CD4-positive, alpha-beta T cell treated with Interleukin-1 beta for 1 hour (primary cell): ENCODE measurements around the gene CARTPT.

Source experiments
- DNase-seq, 2 donors: peaks; one replicate each; pipeline ENCODE4 v3.0.0-alpha.2; 2020 to 2022

CARTPT gene

GRCh38 chr5:71719063-71719964 is at the start of gene CARTPT:
CARTPT (plus strand) TSS chr5:71719275; CDS start chr5:71719294, 19 bp downstream.
- DNase-seq: no peak

- no peak for DNase-seq
Measured at GRCh38 chr5:71677977-71678376, 41.1 kb upstream of the CARTPT start.

- DNase-seq: no peak
Measured at GRCh38 chr5:71679714-71680113, 39.4 kb upstream of the CARTPT start.

GRCh38 chr5:71680510-71680909 is 38.6 kb upstream of the CARTPT start:
- no peak for DNase-seq

DNA sequence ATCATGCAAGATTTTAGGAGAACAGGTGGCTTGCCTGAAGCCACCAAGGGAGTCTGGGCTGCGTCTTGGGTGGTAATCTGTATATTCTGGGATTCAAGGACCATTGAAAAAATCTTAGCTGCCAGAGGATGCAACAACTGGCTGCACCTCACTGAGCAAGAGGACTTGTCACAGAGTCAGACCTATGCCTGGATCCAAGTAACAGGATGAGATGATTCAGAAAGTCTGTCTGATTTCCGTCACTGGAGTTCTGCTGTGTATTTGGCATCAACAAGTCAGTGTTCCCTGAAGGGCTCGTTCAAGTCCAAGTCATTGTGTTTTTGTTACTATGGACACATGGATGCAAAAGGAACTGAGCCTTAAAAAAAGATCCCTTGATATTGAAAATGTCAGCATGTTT is 37.8 kb upstream of the CARTPT start:
- DNase-seq: no peak

- no peak for DNase-seq
Measured at GRCh38 chr5:71684309-71684708, 34.8 kb upstream of the CARTPT start.

DNA sequence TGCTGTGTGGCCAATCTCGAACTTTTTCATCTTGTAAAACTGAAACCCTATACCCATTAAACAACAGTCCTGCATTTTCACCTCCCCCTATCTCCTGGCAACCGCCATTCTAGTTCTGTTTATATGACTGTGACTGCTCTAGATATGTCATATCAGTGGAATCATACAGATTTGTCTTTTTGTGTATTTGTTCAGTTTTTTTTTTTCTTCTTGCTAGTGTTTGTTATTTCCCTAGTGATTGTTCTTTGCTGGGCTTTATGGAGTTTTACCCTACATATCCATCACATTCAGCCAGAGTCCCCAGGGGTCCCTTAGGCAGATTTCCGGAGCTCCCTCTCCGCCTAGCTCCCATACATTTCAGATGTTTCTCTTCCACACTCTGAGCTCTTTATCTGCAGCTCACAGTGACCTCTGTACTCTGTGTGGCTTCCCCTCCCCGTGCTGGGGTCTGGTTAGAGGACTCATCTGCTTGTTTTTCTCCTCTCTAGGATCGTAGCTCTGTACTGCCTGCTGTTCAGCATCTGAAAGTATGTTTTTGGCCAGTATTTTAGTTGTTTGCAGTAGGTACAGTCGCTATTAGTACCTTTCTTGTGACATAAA is 25.1 kb upstream of the CARTPT start:
- DNase-seq: no peak

- no peak for DNase-seq
Measured at GRCh38 chr5:71695071-71695470, 24.0 kb upstream of the CARTPT start.

DNA sequence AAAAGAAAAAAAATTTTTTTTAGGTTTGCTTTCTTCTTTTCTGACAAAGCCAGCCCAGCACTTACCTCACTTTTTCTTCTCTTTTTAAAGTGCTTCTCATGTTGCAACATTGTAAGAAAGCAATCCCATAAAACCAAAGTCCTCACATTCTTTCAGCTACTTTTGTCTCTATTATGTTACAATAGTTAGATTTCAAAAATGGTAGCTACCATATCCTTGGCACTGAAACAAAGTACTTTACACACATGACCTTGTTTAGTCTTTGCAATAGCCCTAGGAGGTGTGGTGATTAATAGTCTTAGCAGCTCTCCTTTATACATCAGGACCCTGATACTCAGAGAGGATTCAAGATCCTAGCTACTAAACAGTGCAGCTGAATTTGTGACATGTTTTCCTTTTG is 23.5 kb upstream of the CARTPT start:
- no peak for DNase-seq

DNA sequence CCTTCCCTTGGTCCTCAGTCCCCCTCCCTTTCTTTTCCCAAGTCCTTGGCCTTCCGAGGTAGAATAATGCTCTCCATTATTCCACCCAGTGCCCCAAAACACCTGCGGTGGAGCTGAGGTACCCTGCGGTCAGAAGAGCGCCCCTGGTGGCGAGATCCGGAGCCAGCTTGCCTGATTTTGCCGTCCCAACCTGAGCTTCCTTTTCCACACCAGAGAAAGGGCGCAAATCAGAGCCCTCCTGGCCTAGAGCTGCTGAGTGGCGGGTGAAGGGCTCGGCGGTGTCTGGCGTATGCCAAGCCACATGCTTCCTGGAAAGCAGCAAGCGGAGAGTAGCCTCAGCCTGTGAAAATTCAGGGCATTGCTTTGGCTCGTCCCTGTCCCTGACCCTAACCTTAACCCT is 21.1 kb upstream of the CARTPT start:
- DNase-seq: no peak

- no peak for DNase-seq
Measured at GRCh38 chr5:71699233-71699632, 19.8 kb upstream of the CARTPT start.

GRCh38 chr5:71699751-71700150 is 19.3 kb upstream of the CARTPT start:
- no peak for DNase-seq

DNA sequence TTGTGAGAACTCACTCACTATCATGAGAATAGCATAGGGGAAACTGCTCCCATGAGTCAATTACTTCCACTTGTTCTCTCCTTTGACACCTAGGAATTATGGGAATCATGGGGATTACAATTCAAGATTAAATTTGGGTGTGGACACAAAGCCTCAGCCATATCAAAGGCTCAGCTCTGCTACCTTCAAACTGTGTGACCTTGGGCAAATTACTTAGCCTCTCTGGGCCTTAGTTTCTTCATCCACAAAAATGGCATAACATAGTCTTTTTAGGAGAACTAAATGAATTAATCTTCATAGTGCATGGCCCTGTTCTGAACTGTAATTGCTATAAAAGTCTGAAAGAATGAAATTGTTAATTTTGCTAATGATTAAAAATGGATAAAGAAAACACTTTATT is 18.3 kb upstream of the CARTPT start:
- DNase-seq: no peak

- DNase-seq: no peak
Measured at GRCh38 chr5:71701407-71701806, 17.7 kb upstream of the CARTPT start.

GRCh38 chr5:71703941-71704340 is 15.1 kb upstream of the CARTPT start:
- DNase-seq: no peak

GRCh38 chr5:71705421-71705820 is 13.7 kb upstream of the CARTPT start:
- no peak for DNase-seq

DNA sequence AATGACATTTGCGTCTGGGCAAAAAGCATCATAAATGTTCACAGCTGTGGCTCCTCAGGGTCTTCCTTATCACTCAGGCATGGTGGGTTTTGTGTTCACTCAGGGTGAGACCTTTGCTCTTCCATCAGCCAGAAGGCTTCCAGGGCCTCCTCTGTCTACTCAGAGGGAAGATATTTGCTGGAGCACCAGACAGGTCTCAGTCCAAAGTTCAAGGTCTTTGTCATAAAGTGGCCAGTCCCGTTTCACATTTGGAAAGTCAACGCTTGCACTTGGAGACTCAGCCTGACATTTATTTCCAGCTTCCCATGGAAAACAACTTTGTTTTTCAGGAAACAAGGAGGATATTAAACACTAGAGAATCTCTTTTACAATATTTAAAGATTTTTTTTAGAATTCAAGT is 12.2 kb upstream of the CARTPT start:
- no peak for DNase-seq

GRCh38 chr5:71711610-71712009 is 7.5 kb upstream of the CARTPT start:
- DNase-seq: no peak

DNA sequence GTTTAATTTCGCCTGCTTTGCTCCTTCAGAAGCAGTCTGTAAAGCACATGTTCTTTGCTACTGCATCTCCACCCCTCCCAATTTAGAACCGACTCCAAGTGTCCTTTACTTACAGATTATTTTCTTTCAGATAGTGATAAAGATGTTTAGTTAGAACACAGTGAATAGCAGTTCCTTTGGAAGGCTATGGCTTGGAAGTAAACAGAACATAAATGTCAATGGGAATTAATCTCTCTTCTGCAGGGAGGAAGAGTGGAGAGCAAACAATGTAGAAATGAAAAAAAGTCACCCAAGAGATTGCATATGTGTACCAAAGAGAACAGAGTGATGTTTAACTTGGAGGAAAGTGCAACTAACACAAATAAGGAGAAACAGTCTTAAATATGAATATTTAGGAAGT is 4.2 kb upstream of the CARTPT start:
- no peak for DNase-seq

- no peak for DNase-seq
Measured at GRCh38 chr5:71727978-71728377, 8.9 kb downstream of the CARTPT start.

DNA sequence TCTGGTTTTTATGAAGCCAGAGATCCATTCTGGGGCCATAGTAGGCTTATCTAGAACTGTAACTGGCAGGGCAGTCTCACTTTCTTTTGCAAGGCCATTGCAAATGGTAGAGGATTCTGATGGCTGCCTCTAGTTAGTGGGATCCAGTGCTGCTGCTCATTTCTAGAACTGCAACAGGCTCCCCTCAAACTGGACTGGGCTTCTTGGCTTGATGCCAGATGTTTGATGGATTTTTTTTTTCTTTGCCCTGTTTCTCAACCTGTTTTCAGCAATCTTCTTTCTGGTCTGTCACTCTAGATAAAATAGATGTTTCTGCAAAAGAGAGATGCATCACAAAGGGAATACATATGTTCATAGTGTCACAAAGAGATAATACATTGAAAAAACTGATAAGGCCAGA is 11.9 kb downstream of the CARTPT start:
- no peak for DNase-seq

DNA sequence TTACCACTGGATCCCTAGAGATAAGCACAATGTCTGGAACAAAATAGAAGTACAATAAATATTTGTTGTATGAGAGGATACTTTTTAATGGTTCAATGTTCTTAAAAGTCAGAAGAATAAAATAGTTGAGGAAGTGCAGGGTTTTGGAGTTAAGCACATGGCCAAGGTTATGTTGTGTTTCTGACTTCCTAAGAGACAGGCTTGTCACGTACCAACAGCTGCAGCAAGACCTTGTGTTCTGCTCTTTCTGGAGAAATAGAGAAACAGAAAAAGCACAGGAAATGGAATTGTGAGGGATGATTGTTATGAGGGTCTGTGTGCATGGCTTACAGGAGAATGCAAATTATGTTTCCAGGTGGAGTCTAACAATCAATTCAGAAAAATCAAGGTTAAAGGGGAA is 12.9 kb downstream of the CARTPT start:
- no peak for DNase-seq

- no peak for DNase-seq
Measured at GRCh38 chr5:71734141-71734540, 15.1 kb downstream of the CARTPT start.

DNA sequence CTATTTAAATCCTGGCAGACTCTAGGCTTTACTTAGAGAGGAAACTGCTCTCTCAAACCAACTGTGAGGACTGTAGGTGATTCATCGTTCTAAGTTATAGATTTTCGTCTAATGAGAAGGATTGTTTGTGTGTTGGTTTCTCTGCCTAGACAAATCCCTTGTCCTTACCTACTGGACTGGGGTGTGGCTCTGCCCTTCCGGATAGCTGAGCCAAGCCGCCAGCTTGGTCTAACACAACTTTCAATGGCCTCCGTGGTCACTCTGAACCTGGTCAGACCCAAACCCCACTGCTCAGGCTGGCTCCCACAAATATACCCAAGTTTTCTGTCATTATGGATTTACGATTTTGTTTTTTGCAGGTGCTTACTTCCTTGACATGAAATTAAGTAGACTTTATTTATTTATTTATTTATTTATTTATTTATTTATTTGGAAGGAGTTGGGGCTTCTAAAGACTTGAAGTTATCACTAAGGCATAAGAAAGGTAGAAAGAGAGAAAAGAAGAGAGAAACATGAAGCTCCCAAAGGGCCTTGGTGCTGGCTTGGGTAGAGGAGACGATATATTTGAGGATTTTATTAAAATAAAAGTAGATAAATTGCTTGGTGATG is 19.0 kb downstream of the CARTPT start:
- DNase-seq: no peak
